22Rv1 (cell line): ENCODE results near the gene PRR7.

Source experiments
- ZFX ChIP-seq: fragments of 450-650 bp; IDR thresholded peaks from 2 replicates; pipeline ENCODE4 v1.6.1; 2017; ENCODE audit warnings: antibody characterized with exemption, borderline replicate concordance
- TF ChIP-seq, protein P1 (sequence below): fragments of 450-650 bp; IDR thresholded peaks from 2 replicates; pipeline ENCODE4 v1.5.1; 2017; ENCODE audit warnings: mild to moderate bottlenecking

DNA sequence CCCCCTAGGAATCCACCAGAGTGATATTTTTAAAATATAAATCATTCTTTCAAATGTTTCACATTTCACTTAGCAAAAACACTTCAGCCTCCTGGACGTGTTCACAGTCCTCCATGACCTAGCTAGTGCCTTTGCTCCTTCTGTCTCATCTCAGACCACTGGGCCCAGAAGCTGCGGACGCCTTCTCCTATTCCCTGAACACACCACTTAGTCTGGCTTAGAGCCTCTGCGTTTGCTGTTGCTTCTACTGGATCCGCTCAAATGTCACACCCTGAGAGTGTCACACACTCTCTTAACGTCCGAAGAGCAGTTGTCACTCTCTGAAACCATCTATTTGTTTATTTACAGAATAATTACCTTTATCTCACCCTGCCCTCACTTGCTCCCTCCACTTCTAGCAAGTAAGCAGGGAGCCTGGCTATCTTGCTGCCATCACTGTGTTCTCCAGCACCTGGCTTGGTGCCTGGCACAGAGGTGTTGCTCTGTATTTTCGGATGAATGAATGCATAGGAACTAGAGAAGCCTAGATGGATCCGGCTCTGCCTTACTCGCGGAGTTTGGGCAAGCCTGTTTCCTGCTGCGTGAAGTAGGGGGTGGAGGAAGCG, 21.3 kb upstream of the PRR7 start:
- TF ChIP-seq, protein P1, sequence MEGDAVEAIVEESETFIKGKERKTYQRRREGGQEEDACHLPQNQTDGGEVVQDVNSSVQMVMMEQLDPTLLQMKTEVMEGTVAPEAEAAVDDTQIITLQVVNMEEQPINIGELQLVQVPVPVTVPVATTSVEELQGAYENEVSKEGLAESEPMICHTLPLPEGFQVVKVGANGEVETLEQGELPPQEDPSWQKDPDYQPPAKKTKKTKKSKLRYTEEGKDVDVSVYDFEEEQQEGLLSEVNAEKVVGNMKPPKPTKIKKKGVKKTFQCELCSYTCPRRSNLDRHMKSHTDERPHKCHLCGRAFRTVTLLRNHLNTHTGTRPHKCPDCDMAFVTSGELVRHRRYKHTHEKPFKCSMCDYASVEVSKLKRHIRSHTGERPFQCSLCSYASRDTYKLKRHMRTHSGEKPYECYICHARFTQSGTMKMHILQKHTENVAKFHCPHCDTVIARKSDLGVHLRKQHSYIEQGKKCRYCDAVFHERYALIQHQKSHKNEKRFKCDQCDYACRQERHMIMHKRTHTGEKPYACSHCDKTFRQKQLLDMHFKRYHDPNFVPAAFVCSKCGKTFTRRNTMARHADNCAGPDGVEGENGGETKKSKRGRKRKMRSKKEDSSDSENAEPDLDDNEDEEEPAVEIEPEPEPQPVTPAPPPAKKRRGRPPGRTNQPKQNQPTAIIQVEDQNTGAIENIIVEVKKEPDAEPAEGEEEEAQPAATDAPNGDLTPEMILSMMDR, result no peak
- TF ChIP-seq ZFX, result no peak
